ENCODE data around the gene MED7. TPM values are rescaled to one million over a fixed set of nuclear protein-coding genes. Genes with fewer than 3 reads are reported as not detected.

MED7 gene
- polyA plus RNA-seq, 1 donor from 2014 or later, result 27.2 TPM

DNA sequence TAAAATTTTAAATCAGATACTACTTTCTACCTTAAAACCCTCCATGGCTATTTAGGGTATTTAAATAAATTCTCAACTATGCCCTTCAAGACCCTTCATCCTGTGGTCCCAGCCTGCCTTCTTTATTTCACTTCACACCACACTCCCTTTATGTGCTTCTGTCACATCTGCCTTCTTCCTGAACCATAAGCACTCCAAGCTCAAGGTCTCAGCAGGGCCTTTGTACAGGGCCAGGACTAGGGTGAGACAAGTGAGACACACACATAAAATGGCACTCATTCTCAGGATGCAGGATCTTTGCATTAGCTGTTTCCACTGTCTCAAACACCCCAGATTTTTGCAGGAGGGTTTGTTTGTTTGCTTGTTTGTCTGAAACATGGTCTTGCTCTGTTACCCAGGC, 45.6 kb upstream of the MED7 start:
- no peaks in the 10 kb centered on the region for H3K27me3 ChIP-seq (ENCODE audit: insufficient read depth, low read depth, low read length)
- H3K27ac ChIP-seq (ENCODE audit: low read length), result no peak overlapping the region
- no peak overlapping the region for H3K4me2 ChIP-seq (ENCODE audit: low read length)
- TF ChIP-seq EP300 (conservative IDR thresholded peaks at IDR 0.05; ENCODE audit: poor library complexity, severe bottlenecking) (no peak), MXI1 (conservative IDR thresholded peaks at IDR 0.05; ENCODE audit: poor library complexity, severe bottlenecking) (no peak), SMC3 (conservative IDR thresholded peaks at IDR 0.05; ENCODE audit: poor library complexity) (no peak), POLR2AphosphoS5 (IDR thresholded peaks at IDR 0.05) (no peak), RAD21 (conservative IDR thresholded peaks at IDR 0.05) (no peak), REST (IDR thresholded peaks at IDR 0.05; ENCODE audit: borderline replicate concordance) (no peak), CTCF (IDR thresholded peaks at IDR 0.05; ENCODE audit: poor library complexity, severe bottlenecking) (no peak), TAF1 (IDR thresholded peaks at IDR 0.05; ENCODE audit: low read depth) (no peak), EZH2 (IDR thresholded peaks at IDR 0.05; ENCODE audit: borderline replicate concordance, insufficient read depth, low read length, poor library complexity, severe bottlenecking) (no peak)
- H3K79me2 ChIP-seq (replicated peaks; ENCODE audit: insufficient read depth, low read length), result no peaks in the 10 kb centered on the region
- no peaks in the 10 kb centered on the region for H4K20me1 ChIP-seq (ENCODE audit: insufficient read depth)
- H3K9me2 ChIP-seq (ENCODE audit: insufficient read depth, low read length), result no peaks in the 10 kb centered on the region
- no peak overlapping the region for H3K9ac ChIP-seq (ENCODE audit: low read length)
- no peaks in the 10 kb centered on the region for H3K36me3 ChIP-seq (ENCODE audit: insufficient read depth, low read length)
- H3K9me3 ChIP-seq (ENCODE audit: low read length), result no peaks in the 10 kb centered on the region
- no peak overlapping the region for H2AFZ ChIP-seq (ENCODE audit: low read depth, low read length)
- H3F3A ChIP-seq (ENCODE audit: insufficient read depth, low read length, poor library complexity, severe bottlenecking), result no peaks in the 10 kb centered on the region
- H3K4me3 ChIP-seq (ENCODE audit: low read length), result no peak overlapping the region

GRCh38 chr5:157187046-157187754, 44.5 kb upstream of the MED7 start:
- TF ChIP-seq REST (IDR thresholded peaks at IDR 0.05; ENCODE audit: borderline replicate concordance) (no peak), EZH2 (IDR thresholded peaks at IDR 0.05; ENCODE audit: borderline replicate concordance, insufficient read depth, low read length, poor library complexity, severe bottlenecking) (no peak), POLR2AphosphoS5 (IDR thresholded peaks at IDR 0.05) (no peak), CTCF (IDR thresholded peaks at IDR 0.05; ENCODE audit: poor library complexity, severe bottlenecking) (no peak), MXI1 (conservative IDR thresholded peaks at IDR 0.05; ENCODE audit: poor library complexity, severe bottlenecking) (no peak), EP300 (conservative IDR thresholded peaks at IDR 0.05; ENCODE audit: poor library complexity, severe bottlenecking) (no peak), TAF1 (IDR thresholded peaks at IDR 0.05; ENCODE audit: low read depth) (no peak), RAD21 (conservative IDR thresholded peaks at IDR 0.05) (no peak), SMC3 (conservative IDR thresholded peaks at IDR 0.05; ENCODE audit: poor library complexity) (no peak)

More at GRCh38 chr5:157187046-157187754, 44.5 kb upstream of the MED7 start:
- H3F3A ChIP-seq (ENCODE audit: insufficient read depth, low read length, poor library complexity, severe bottlenecking), result no peaks in the 10 kb centered on the region
- H3K9me3 ChIP-seq (ENCODE audit: low read length), result no peaks in the 10 kb centered on the region
- no peak overlapping the region for H2AFZ ChIP-seq (ENCODE audit: low read depth, low read length)
- H3K4me2 ChIP-seq (ENCODE audit: low read length), result no peak overlapping the region
- no peaks in the 10 kb centered on the region for H3K79me2 ChIP-seq (replicated peaks; ENCODE audit: insufficient read depth, low read length)
- no peak overlapping the region for H3K27ac ChIP-seq (ENCODE audit: low read length)
- H3K9ac ChIP-seq (ENCODE audit: low read length), result no peak overlapping the region
- H3K4me3 ChIP-seq (ENCODE audit: low read length), result no peak overlapping the region
- no peaks in the 10 kb centered on the region for H3K36me3 ChIP-seq (ENCODE audit: insufficient read depth, low read length)
- H3K27me3 ChIP-seq (ENCODE audit: insufficient read depth, low read depth, low read length), result no peaks in the 10 kb centered on the region
- H3K9me2 ChIP-seq (ENCODE audit: insufficient read depth, low read length), result no peaks in the 10 kb centered on the region
- no peaks in the 10 kb centered on the region for H4K20me1 ChIP-seq (ENCODE audit: insufficient read depth)

Data from neural cell (in vitro differentiated cells).